Panc1 (cell line): ENCODE data around the gene MAP7. TPM values are rescaled to one million over a fixed set of nuclear protein-coding genes. Genes with fewer than 3 reads are reported as not detected.

ENCODE experiments used
- ATAC-seq: fragments of 200-7000 bp; cut with Tn5 transposase; 2 replicates; pipeline ENCODE4 v1.9.1; 2020; ENCODE audit warnings: mild to moderate bottlenecking, moderate library complexity
- BruUV-seq: library from RNA; stranded (reverse); fragments of 400-500 nt; replicated peaks from 2 replicates; lab custom pipeline; 2021; lab: Mats Ljungman, UMichigan
- CTCF ChIA-PET: fragments of 300-600 bp; sonication (Branson Sonifier 250); formaldehyde crosslinking; loops from one replicate; lab custom pipeline; 2022; ENCODE audit warnings: antibody characterized with exemption; lab: Charles Lee
- POLR2A ChIA-PET: fragments of 300-600 bp; sonication (Branson Sonifier 250); formaldehyde crosslinking; loops from one replicate; lab custom pipeline; 2022; ENCODE audit warnings: antibody characterized with exemption; lab: Charles Lee
- DNase-seq: peaks from one replicate; pipeline ENCODE4 v3.0.0-alpha.2; 2010; ENCODE audit warnings: low read depth, low spot score
- H3K27ac ChIP-seq: 2 replicates; pipeline ENCODE4 v1.5.1; 2011; ENCODE audit warnings: mild to moderate bottlenecking, low read length, inconsistent platforms
- H3K27me3 ChIP-seq: fragments of 200-500 bp; sonication (Bioruptor generic); 2 replicates; pipeline ENCODE4 v1.6.0; 2014; ENCODE audit warnings: low read length, inconsistent platforms; ENCODE audit not compliant: control insufficient read depth, insufficient read depth
- H3K36me3 ChIP-seq: fragments of 200-500 bp; sonication (Bioruptor generic); 2 replicates; pipeline ENCODE4 v1.5.1; 2014; ENCODE audit warnings: inconsistent platforms, mild to moderate bottlenecking, low read length, moderate library complexity; ENCODE audit not compliant: control insufficient read depth, insufficient read depth
- H3K4me1 ChIP-seq: 2 replicates; pipeline ENCODE4 v1.5.1; 2011; ENCODE audit warnings: inconsistent platforms, mild to moderate bottlenecking, low read length, moderate library complexity; ENCODE audit not compliant: control insufficient read depth, insufficient read depth
- H3K4me3 ChIP-seq, 2 experiments: 2 replicates each; pipeline ENCODE4 v1.5.1; 2011 to 2012; ENCODE audit warnings: low read depth in 2 of 2, low read length in 2 of 2, mild to moderate bottlenecking in 2 of 2, inconsistent platforms in 1 of 2, moderate library complexity in 1 of 2
- H3K9me3 ChIP-seq: fragments of 200-500 bp; sonication (Bioruptor generic); 2 replicates; pipeline ENCODE4 v1.5.1; 2014; ENCODE audit warnings: low read depth, mild to moderate bottlenecking, inconsistent platforms, low read length, moderate library complexity; ENCODE audit not compliant: control insufficient read depth, insufficient read depth
- POLR2AphosphoS5 ChIP-seq: IDR thresholded peaks from 2 replicates; pipeline ENCODE4 v1.6.1; 2012; ENCODE audit warnings: mild to moderate bottlenecking, low read depth, low read length, moderate library complexity
- SIN3A ChIP-seq: IDR thresholded peaks from 2 replicates; pipeline ENCODE4 v1.6.1; 2012; ENCODE audit warnings: low read depth, mild to moderate bottlenecking, low read length, moderate library complexity, borderline replicate concordance; ENCODE audit not compliant: insufficient read depth
- TCF7L2 ChIP-seq: IDR thresholded peaks from 2 replicates; pipeline ENCODE4 v1.6.1; 2011; ENCODE audit warnings: mild to moderate bottlenecking, low read depth, low read length, inconsistent platforms
- in situ Hi-C: cut with HindIII; loops from 2 replicates; pipeline ENCODE4 v1.10.0; 2016; ENCODE audit warnings: low sequenced_read_pairs, low pct_unique_long_range_greater_than_20kb
- intact Hi-C: fragments of 100-400 bp; cut with micrococcal nuclease; formaldehyde crosslinking; loops from one replicate; pipeline ENCODE4 v1.10.0; 2022; ENCODE audit not compliant: unreplicated experiment
- total RNA-seq: library from RNA; stranded (reverse); gene quantifications from one replicate; pipeline ENCODE4 v1.2.1, GENCODE V29; 2021; ENCODE audit not compliant: unreplicated experiment
- TF ChIP-seq, protein P1 (sequence below): fragments of 450-650 bp; IDR thresholded peaks from 2 replicates; pipeline ENCODE4 v1.5.1; 2017; ENCODE audit warnings: mild to moderate bottlenecking
- TF ChIP-seq, protein P2 (sequence below), 2 experiments: IDR thresholded peaks; 2 replicates each; pipeline ENCODE4 v1.6.1; 2011 to 2012; ENCODE audit warnings: low read depth in 2 of 2, control low read depth in 1 of 2, low read length in 1 of 2, mild to moderate bottlenecking in 1 of 2, moderate library complexity in 1 of 2; ENCODE audit not compliant: insufficient read depth in 1 of 2

MAP7 gene
- total RNA-seq, 1 experiment from 2014 or later, result 1.8 TPM

DNA sequence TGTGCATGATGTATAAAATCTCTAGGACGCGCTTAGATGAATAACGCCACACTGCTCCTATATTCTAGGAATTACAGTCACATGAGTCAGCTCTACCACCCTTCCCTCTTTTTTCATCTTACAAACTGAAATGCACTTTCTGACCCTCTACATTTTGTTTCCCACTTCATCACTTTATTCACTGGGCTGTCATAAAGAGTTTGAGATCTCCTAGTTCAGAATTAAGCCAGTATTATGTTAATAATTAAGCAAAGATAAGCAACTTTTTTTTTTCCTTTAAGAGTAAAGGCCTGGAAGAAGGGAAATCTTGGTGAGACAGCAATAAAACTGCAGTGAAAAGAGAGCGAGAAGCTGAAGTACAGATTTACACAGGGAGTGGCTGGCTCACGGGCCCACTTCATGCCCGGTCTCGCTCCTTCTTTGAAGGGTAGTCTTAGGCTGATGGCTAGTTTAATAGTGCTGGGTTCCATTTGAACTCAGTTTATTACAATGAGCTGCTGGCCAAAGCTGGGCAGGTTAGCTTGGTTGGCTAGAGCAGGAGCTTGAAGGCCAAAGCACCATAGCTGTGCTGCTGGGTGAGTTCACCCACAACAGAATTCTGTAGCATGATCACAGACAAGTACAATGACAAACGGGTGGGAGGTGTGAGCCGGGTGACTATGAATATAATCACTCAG lies 110.6 kb downstream of the MAP7 start:
- BruUV-seq, result no TSS peak
- in situ Hi-C loops (no loop called here), intact Hi-C loops (no loop called here)
- ATAC-seq, result no peak
- no peaks in the 10 kb centered on the region for H3K36me3 ChIP-seq
- H3K27ac ChIP-seq, result no peak overlapping the region
- ChIA-PET CTCF (no interaction called here), POLR2A (no interaction called here)
- no peak for TF ChIP-seq TCF7L2
- 0 out of 2 replicates have a peak, but pooled peaks cover 2% of the 10 kb centered on the region for H3K27me3 ChIP-seq
- H3K9me3 ChIP-seq, result no peaks in the 10 kb centered on the region
- no peak for DNase-seq
- H3K4me1 ChIP-seq, result no peaks in the 10 kb centered on the region; the same call in 1 of the 2 replicates
- no peak overlapping the region for H3K4me3 ChIP-seq

DNA sequence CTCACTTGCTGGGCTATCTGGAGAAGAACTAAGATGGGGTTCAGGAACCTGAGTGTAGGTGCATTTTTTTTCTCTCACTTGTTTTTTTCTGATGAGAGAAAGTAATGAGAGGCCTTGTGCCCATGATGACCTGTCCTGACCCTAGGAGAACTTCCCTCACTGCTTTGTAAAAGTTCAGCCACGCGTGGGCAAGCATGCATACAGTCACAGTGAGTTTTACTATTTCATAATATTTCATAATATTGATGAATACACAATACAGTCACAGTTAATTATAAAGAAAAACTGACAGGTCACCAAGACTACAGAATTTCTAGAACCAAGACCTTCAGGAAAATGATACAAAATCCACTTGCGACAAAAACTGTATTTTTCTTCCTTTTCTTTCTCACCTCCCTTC lies 111.8 kb downstream of the MAP7 start:
- Histone ChIP-seq H3K27ac (no peak overlapping the region), H3K36me3 (no peaks in the 10 kb centered on the region), H3K4me3 (no peak overlapping the region), H3K27me3 (no peaks in the 10 kb centered on the region), H3K4me1 (no peaks in the 10 kb centered on the region), H3K9me3 (no peaks in the 10 kb centered on the region)
- CTCF ChIA-PET, result no interaction called here
- intact Hi-C loops (no loop called here), in situ Hi-C loops (no loop called here)
- POLR2A ChIA-PET, result no interaction called here
- no peak for ATAC-seq
- no TSS peak for BruUV-seq
- DNase-seq, result no peak
- TF ChIP-seq, protein P1, sequence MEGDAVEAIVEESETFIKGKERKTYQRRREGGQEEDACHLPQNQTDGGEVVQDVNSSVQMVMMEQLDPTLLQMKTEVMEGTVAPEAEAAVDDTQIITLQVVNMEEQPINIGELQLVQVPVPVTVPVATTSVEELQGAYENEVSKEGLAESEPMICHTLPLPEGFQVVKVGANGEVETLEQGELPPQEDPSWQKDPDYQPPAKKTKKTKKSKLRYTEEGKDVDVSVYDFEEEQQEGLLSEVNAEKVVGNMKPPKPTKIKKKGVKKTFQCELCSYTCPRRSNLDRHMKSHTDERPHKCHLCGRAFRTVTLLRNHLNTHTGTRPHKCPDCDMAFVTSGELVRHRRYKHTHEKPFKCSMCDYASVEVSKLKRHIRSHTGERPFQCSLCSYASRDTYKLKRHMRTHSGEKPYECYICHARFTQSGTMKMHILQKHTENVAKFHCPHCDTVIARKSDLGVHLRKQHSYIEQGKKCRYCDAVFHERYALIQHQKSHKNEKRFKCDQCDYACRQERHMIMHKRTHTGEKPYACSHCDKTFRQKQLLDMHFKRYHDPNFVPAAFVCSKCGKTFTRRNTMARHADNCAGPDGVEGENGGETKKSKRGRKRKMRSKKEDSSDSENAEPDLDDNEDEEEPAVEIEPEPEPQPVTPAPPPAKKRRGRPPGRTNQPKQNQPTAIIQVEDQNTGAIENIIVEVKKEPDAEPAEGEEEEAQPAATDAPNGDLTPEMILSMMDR, result no peak
- no peak for TF ChIP-seq POLR2AphosphoS5
- TF ChIP-seq TCF7L2, result no peak
- TF ChIP-seq SIN3A, result no peak
- TF ChIP-seq, protein P2, sequence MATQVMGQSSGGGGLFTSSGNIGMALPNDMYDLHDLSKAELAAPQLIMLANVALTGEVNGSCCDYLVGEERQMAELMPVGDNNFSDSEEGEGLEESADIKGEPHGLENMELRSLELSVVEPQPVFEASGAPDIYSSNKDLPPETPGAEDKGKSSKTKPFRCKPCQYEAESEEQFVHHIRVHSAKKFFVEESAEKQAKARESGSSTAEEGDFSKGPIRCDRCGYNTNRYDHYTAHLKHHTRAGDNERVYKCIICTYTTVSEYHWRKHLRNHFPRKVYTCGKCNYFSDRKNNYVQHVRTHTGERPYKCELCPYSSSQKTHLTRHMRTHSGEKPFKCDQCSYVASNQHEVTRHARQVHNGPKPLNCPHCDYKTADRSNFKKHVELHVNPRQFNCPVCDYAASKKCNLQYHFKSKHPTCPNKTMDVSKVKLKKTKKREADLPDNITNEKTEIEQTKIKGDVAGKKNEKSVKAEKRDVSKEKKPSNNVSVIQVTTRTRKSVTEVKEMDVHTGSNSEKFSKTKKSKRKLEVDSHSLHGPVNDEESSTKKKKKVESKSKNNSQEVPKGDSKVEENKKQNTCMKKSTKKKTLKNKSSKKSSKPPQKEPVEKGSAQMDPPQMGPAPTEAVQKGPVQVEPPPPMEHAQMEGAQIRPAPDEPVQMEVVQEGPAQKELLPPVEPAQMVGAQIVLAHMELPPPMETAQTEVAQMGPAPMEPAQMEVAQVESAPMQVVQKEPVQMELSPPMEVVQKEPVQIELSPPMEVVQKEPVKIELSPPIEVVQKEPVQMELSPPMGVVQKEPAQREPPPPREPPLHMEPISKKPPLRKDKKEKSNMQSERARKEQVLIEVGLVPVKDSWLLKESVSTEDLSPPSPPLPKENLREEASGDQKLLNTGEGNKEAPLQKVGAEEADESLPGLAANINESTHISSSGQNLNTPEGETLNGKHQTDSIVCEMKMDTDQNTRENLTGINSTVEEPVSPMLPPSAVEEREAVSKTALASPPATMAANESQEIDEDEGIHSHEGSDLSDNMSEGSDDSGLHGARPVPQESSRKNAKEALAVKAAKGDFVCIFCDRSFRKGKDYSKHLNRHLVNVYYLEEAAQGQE (IDR thresholded peaks at IDR 0.05; ENCODE audit: insufficient read depth in 1 of 2, low read depth in 2 of 2, low read length in 1 of 2), result no peak

DNA sequence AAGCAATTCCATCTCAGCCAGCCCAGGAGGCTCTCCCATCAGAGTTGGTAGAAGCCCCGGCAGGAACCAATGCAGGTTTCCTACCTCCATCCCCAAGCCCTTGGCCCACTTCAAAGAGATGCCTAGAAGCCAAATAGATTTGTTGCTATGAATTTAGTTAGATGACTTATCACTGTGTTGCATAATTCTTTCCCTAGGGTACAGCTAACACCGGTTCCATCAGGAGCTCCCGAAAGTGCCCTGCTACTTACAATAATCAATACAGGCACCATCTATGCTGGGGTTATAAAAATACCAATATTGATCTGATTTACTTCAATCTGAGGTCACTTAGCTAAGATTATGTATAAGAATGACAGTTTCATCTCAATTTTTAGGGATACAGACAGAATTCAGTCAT lies 113.0 kb downstream of the MAP7 start:
- TF ChIP-seq, protein P1, result no peak
- TF ChIP-seq, protein P2 (IDR thresholded peaks at IDR 0.05; ENCODE audit: insufficient read depth in 1 of 2, low read depth in 2 of 2, low read length in 1 of 2), result no peak
- TF ChIP-seq TCF7L2 (no peak), POLR2AphosphoS5 (no peak), SIN3A (no peak)
- CTCF ChIA-PET, result no interaction called here
- Histone ChIP-seq H3K36me3 (no peaks in the 10 kb centered on the region), H3K27ac (no peak overlapping the region), H3K4me1 (no peaks in the 10 kb centered on the region), H3K9me3 (no peaks in the 10 kb centered on the region), H3K27me3 (no peaks in the 10 kb centered on the region), H3K4me3 (no peak overlapping the region)
- BruUV-seq, result no TSS peak
- no peak for DNase-seq
- POLR2A ChIA-PET, result interaction anchor here (0.5 kb wide), 1 partner anchor 95 kb away, joined by 4 read pairs; no protein-coding TSS in a partner anchor
- no peak for ATAC-seq
- in situ Hi-C loops (no loop called here), intact Hi-C loops (no loop called here)
